ENCODE results near the gene KRT7.
"Not testable (repeated sequence)": the region's sequence is repeated elsewhere in the genome, so short reads cannot be mapped to it uniquely, and the experiment has no call there.

The KRT7 gene

GRCh38 chr12:52229836-52230343 lies 3.2 kb upstream of the KRT7 start:
- no peak for DNase-seq (ENCODE audit: low read depth in 2 of 2)

- DNase-seq (ENCODE audit: low read depth in 2 of 2): no peak
Measured at GRCh38 chr12:52230364-52231281, 2.4 kb upstream of the KRT7 start.

- DNase-seq (ENCODE audit: low read depth in 2 of 2): no peak
Measured at GRCh38 chr12:52231305-52232202, 1.5 kb upstream of the KRT7 start.

GRCh38 chr12:52232203-52232673 lies 805 bp upstream of the KRT7 start:
- no peak for DNase-seq (ENCODE audit: low read depth in 2 of 2)

- no peak for DNase-seq (ENCODE audit: low read depth in 2 of 2)
Measured at GRCh38 chr12:52233462-52234207, 592 bp downstream of the KRT7 start.

GRCh38 chr12:52234223-52234810 lies 1.3 kb downstream of the KRT7 start:
- no peak for DNase-seq (ENCODE audit: low read depth in 2 of 2)

GRCh38 chr12:52235001-52235764 lies 2.1 kb downstream of the KRT7 start:
- DNase-seq (ENCODE audit: low read depth in 2 of 2): no peak

GRCh38 chr12:52235822-52236361 lies 2.8 kb downstream of the KRT7 start:
- no peak for DNase-seq (ENCODE audit: low read depth in 2 of 2)

GRCh38 chr12:52236386-52237050 lies 3.5 kb downstream of the KRT7 start:
- DNase-seq (ENCODE audit: low read depth in 2 of 2): no peak

GRCh38 chr12:52238207-52238840 lies 5.3 kb downstream of the KRT7 start:
- no peak for DNase-seq (ENCODE audit: low read depth in 2 of 2)

- no peak for DNase-seq (ENCODE audit: low read depth in 2 of 2)
Measured at GRCh38 chr12:52238916-52239646, 6.0 kb downstream of the KRT7 start.

- DNase-seq (ENCODE audit: low read depth in 2 of 2): no peak
Measured at GRCh38 chr12:52239767-52240166, 6.7 kb downstream of the KRT7 start.

GRCh38 chr12:52240247-52240646 lies 7.2 kb downstream of the KRT7 start:
- not testable (repeated sequence) for DNase-seq (ENCODE audit: low read depth in 2 of 2)

GRCh38 chr12:52241205-52241842 lies 8.3 kb downstream of the KRT7 start:
- no peak for DNase-seq (ENCODE audit: low read depth in 2 of 2)

GRCh38 chr12:52242442-52243258 lies 9.6 kb downstream of the KRT7 start:
- no peak for DNase-seq (ENCODE audit: low read depth in 2 of 2)

- no peak for DNase-seq (ENCODE audit: low read depth in 2 of 2)
Measured at GRCh38 chr12:52243259-52243855, 10.3 kb downstream of the KRT7 start.

All from stimulated activated CD8-positive, alpha-beta memory T cell treated with anti-CD3 and anti-CD28 coated beads, Interleukin-2, amount 100 ng/mL, for 1 hour (primary cell).